GM21515 (cell line): ENCODE data around the gene GSPT1.

Source experiments
- ATAC-seq: cut with Tn5 transposase; IDR thresholded peaks from one replicate; pipeline ENCODE4 v1.9.1; 2021; ENCODE audit not compliant: unreplicated experiment

The GSPT1 gene

GRCh38 chr16:11913425-11914079 is 2.2 kb downstream of the GSPT1 start:
- no peak for ATAC-seq

- ATAC-seq = no peak
Observed at GRCh38 chr16:11909653-11910545, 5.9 kb downstream of the GSPT1 start.

GRCh38 chr16:11907160-11907970 is 8.4 kb downstream of the GSPT1 start:
- no peak for ATAC-seq

GRCh38 chr16:11903906-11904305 is 11.8 kb downstream of the GSPT1 start:
- no peak for ATAC-seq

- ATAC-seq = no peak
Observed at GRCh38 chr16:11901091-11901490, 14.7 kb downstream of the GSPT1 start.

- no peak for ATAC-seq
Observed at GRCh38 chr16:11896486-11897176, 19.1 kb downstream of the GSPT1 start.

- ATAC-seq = no peak
Observed at GRCh38 chr16:11893571-11893970, 22.2 kb downstream of the GSPT1 start.

GRCh38 chr16:11892761-11893160 is 23.0 kb downstream of the GSPT1 start:
- ATAC-seq = no peak

- ATAC-seq = no peak
Observed at GRCh38 chr16:11890231-11890965, 25.4 kb downstream of the GSPT1 start.

GRCh38 chr16:11886881-11887280 is 28.9 kb downstream of the GSPT1 start:
- ATAC-seq = no peak

GRCh38 chr16:11884035-11884434 is 31.7 kb downstream of the GSPT1 start:
- no peak for ATAC-seq

GRCh38 chr16:11880007-11880406 is 35.7 kb downstream of the GSPT1 start:
- no peak for ATAC-seq

- ATAC-seq = no peak
Observed at GRCh38 chr16:11877374-11877773, 38.4 kb downstream of the GSPT1 start.

- no peak for ATAC-seq
Observed at GRCh38 chr16:11876306-11876705, 39.5 kb downstream of the GSPT1 start.

GRCh38 chr16:11875721-11876120 is 40.0 kb downstream of the GSPT1 start:
- ATAC-seq = no peak

- ATAC-seq = no peak
Observed at GRCh38 chr16:11871193-11871592, 44.6 kb downstream of the GSPT1 start.

- no peak for ATAC-seq
Observed at GRCh38 chr16:11870399-11870798, 45.4 kb downstream of the GSPT1 start.

GRCh38 chr16:11869353-11870228 is 46.2 kb downstream of the GSPT1 start:
- no peak for ATAC-seq

- no peak for ATAC-seq
Observed at GRCh38 chr16:11868412-11868980, 47.3 kb downstream of the GSPT1 start.
